ENCODE measurements around the gene C13orf42. TPM values are rescaled to one million over a fixed set of nuclear protein-coding genes. Genes with fewer than 3 reads are reported as not detected.

C13orf42 gene
- total RNA-seq, 1 experiment from 2014 or later = not detected

GRCh38 chr13:51097353-51098043, 13.6 kb downstream of the C13orf42 start:
- no peaks in the 10 kb centered on the region for H3K36me3 Mint-ChIP-seq (ENCODE audit: insufficient read depth, unreplicated experiment)
- intact Hi-C loops (cut with micrococcal nuclease; ENCODE audit: unreplicated experiment) = no loop called here
- no peak for DNase-seq
- CTCF ChIA-PET = no interaction called here
- H3K9me3 Mint-ChIP-seq (ENCODE audit: low read depth, unreplicated experiment) = no peaks in the 10 kb centered on the region
- TF ChIP-seq, protein P1, sequence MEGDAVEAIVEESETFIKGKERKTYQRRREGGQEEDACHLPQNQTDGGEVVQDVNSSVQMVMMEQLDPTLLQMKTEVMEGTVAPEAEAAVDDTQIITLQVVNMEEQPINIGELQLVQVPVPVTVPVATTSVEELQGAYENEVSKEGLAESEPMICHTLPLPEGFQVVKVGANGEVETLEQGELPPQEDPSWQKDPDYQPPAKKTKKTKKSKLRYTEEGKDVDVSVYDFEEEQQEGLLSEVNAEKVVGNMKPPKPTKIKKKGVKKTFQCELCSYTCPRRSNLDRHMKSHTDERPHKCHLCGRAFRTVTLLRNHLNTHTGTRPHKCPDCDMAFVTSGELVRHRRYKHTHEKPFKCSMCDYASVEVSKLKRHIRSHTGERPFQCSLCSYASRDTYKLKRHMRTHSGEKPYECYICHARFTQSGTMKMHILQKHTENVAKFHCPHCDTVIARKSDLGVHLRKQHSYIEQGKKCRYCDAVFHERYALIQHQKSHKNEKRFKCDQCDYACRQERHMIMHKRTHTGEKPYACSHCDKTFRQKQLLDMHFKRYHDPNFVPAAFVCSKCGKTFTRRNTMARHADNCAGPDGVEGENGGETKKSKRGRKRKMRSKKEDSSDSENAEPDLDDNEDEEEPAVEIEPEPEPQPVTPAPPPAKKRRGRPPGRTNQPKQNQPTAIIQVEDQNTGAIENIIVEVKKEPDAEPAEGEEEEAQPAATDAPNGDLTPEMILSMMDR (IDR thresholded peaks at IDR 0.05; ENCODE audit: unreplicated experiment) = no peak
- no peak overlapping the region for H3K4me3 Mint-ChIP-seq (ENCODE audit: low read depth, unreplicated experiment)
- BruUV-seq (replicated peaks) = no TSS peak
- no peaks in the 10 kb centered on the region for H3K27me3 Mint-ChIP-seq (ENCODE audit: unreplicated experiment)
- H3K4me1 Mint-ChIP-seq (ENCODE audit: low read depth, unreplicated experiment) = peaks cover 12% of the 10 kb centered on the region
- no peak overlapping the region for H3K27ac Mint-ChIP-seq (ENCODE audit: unreplicated experiment)

- Mint-ChIP-seq H3K9me3 (ENCODE audit: low read depth, unreplicated experiment) (no peaks in the 10 kb centered on the region), H3K27me3 (ENCODE audit: unreplicated experiment) (no peaks in the 10 kb centered on the region), H3K4me3 (ENCODE audit: low read depth, unreplicated experiment) (no peak overlapping the region), H3K27ac (ENCODE audit: unreplicated experiment) (no peak overlapping the region), H3K4me1 (ENCODE audit: low read depth, unreplicated experiment) (peaks cover 12% of the 10 kb centered on the region), H3K36me3 (ENCODE audit: insufficient read depth, unreplicated experiment) (no peaks in the 10 kb centered on the region)
- TF ChIP-seq, protein P1 (IDR thresholded peaks at IDR 0.05; ENCODE audit: unreplicated experiment) = no peak
- no TSS peak for BruUV-seq (replicated peaks)
- intact Hi-C loops (cut with micrococcal nuclease; ENCODE audit: unreplicated experiment) = no loop called here
- no peak for DNase-seq
- CTCF ChIA-PET = no interaction called here
Measured at GRCh38 chr13:51096131-51096530, 14.9 kb downstream of the C13orf42 start.

DNA sequence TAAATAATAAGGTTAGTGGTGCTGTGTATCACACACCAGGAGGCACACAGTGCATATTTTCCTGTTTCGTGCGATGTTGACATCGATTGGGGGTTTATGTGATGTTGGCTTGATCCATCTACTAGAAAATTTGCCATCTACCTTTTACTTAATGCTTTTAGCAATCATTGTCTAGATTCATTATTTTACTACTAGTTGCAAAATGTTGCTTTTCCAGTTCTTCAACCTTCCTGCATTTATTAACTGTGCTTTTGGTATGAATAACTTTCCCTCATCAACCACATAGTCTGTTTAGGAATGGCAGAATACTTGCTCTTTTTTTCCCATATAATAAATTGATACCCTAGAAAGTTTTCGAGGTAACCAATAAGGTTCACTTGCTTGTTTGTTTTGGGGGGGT, 17.5 kb downstream of the C13orf42 start:
- Mint-ChIP-seq H3K27me3 (ENCODE audit: unreplicated experiment) (no peaks in the 10 kb centered on the region), H3K9me3 (ENCODE audit: low read depth, unreplicated experiment) (no peaks in the 10 kb centered on the region), H3K4me3 (ENCODE audit: low read depth, unreplicated experiment) (no peak overlapping the region), H3K27ac (ENCODE audit: unreplicated experiment) (no peak overlapping the region), H3K36me3 (ENCODE audit: insufficient read depth, unreplicated experiment) (no peaks in the 10 kb centered on the region), H3K4me1 (ENCODE audit: low read depth, unreplicated experiment) (peaks cover 12% of the 10 kb centered on the region)
- DNase-seq = no peak
- intact Hi-C loops (cut with micrococcal nuclease; ENCODE audit: unreplicated experiment) = no loop called here
- CTCF ChIA-PET = no interaction called here
- no TSS peak for BruUV-seq (replicated peaks)
- TF ChIP-seq, protein P1 (IDR thresholded peaks at IDR 0.05; ENCODE audit: unreplicated experiment) = no peak

GRCh38 chr13:51091839-51092238, 19.2 kb downstream of the C13orf42 start:
- Mint-ChIP-seq H3K4me1 (ENCODE audit: low read depth, unreplicated experiment) (peaks cover 12% of the 10 kb centered on the region), H3K4me3 (ENCODE audit: low read depth, unreplicated experiment) (no peak overlapping the region), H3K27ac (ENCODE audit: unreplicated experiment) (no peak overlapping the region), H3K9me3 (ENCODE audit: low read depth, unreplicated experiment) (no peaks in the 10 kb centered on the region), H3K36me3 (ENCODE audit: insufficient read depth, unreplicated experiment) (no peaks in the 10 kb centered on the region), H3K27me3 (ENCODE audit: unreplicated experiment) (no peaks in the 10 kb centered on the region)
- intact Hi-C loops (cut with micrococcal nuclease; ENCODE audit: unreplicated experiment) = no loop called here
- TF ChIP-seq, protein P1 (IDR thresholded peaks at IDR 0.05; ENCODE audit: unreplicated experiment) = no peak
- DNase-seq = no peak
- CTCF ChIA-PET = no interaction called here
- BruUV-seq (replicated peaks) = no TSS peak

Measured in Calu3 (cell line).